Transverse colon (tissue), 3 donors: ENCODE data around the gene PLAAT1.

Experiments used
- POLR2A ChIP-seq: fragments of 450-650 bp; IDR thresholded peaks from one replicate; pipeline ENCODE4 v1.6.1; 2016; ENCODE audit warnings: antibody characterized with exemption, mild to moderate bottlenecking, moderate library complexity
- TF ChIP-seq, protein P1 (sequence below), 5 experiments: fragments of 200-600 bp in 3 of 5; fragments of 450-650 bp in 2 of 5; sonication (generic) in 3 of 5; IDR thresholded peaks; 1 replicate in 2 of 5; 2 replicates in 3 of 5; pipeline ENCODE4 v1.5.1; 2016 to 2017; ENCODE audit warnings: antibody characterized with exemption in 5 of 5, inconsistent platforms in 3 of 5, mild to moderate bottlenecking in 2 of 5, moderate library complexity in 1 of 5

DNA sequence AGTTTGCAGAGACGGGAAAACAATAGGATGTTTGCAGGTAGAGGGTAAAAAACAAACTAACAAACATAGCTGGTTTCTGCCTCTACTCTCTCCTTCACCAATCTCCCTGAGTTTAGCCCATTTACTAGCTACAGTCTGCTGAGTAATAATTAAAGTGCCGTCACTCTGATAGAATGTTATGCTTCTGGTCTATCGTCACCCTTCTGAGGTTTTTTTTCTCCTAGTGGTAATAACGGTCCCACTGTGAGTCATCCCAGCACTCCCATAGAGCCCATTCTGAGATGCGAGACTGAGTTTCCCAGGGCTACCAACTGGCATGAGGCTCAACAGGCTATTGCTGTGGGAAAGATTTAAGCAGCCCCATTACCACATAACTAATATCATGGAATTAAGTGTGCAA lies 56.4 kb downstream of the PLAAT1 start:
- TF ChIP-seq, protein P1, sequence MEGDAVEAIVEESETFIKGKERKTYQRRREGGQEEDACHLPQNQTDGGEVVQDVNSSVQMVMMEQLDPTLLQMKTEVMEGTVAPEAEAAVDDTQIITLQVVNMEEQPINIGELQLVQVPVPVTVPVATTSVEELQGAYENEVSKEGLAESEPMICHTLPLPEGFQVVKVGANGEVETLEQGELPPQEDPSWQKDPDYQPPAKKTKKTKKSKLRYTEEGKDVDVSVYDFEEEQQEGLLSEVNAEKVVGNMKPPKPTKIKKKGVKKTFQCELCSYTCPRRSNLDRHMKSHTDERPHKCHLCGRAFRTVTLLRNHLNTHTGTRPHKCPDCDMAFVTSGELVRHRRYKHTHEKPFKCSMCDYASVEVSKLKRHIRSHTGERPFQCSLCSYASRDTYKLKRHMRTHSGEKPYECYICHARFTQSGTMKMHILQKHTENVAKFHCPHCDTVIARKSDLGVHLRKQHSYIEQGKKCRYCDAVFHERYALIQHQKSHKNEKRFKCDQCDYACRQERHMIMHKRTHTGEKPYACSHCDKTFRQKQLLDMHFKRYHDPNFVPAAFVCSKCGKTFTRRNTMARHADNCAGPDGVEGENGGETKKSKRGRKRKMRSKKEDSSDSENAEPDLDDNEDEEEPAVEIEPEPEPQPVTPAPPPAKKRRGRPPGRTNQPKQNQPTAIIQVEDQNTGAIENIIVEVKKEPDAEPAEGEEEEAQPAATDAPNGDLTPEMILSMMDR (IDR thresholded peaks at IDR 0.05) = no peak
- no peak for TF ChIP-seq POLR2A
